PC-3 (cell line): ENCODE results near the gene GAB4. TPM values are rescaled to one million over a fixed set of nuclear protein-coding genes. Genes with fewer than 3 reads are reported as not detected.
"Not testable (repeated sequence)": the region's sequence is repeated elsewhere in the genome, so short reads cannot be mapped to it uniquely, and the experiment has no call there.

Experiments
- ATAC-seq: fragments of 200-7000 bp; cut with Tn5 transposase; 2 replicates; pipeline ENCODE4 v1.9.1; 2020; ENCODE audit warnings: mild to moderate bottlenecking, moderate library complexity
- BruUV-seq: library from RNA; stranded (reverse); fragments of 400-500 nt; replicated peaks from 2 replicates; lab custom pipeline; 2021; lab: Mats Ljungman, UMichigan
- CTCF ChIA-PET: fragments of 300-600 bp; sonication (Branson Sonifier 250); formaldehyde crosslinking; loops from one replicate; lab custom pipeline; 2022; ENCODE audit warnings: antibody characterized with exemption; lab: Charles Lee
- POLR2A ChIA-PET: fragments of 300-600 bp; sonication (Branson Sonifier 250); formaldehyde crosslinking; loops from one replicate; lab custom pipeline; 2022; ENCODE audit warnings: antibody characterized with exemption; ENCODE audit not compliant: unreplicated experiment; lab: Charles Lee
- DNase-seq: peaks from one replicate; pipeline ENCODE4 v3.0.0-alpha.2; 2015
- H2AFZ ChIP-seq: fragments of 300-600 bp; sonication (generic); 2 replicates; pipeline ENCODE4 v1.6.0; 2016; ENCODE audit warnings: antibody characterized with exemption, low read length
- H3F3A ChIP-seq: fragments of 300-600 bp; sonication (generic); one replicate; pipeline ENCODE4 v1.6.0; 2017; ENCODE audit warnings: antibody characterized with exemption, low read length, control low read depth, mild to moderate bottlenecking; ENCODE audit not compliant: unreplicated experiment
- H3K27ac ChIP-seq: fragments of 300-600 bp; sonication (generic); 2 replicates; pipeline ENCODE4 v1.5.1; 2016; ENCODE audit warnings: mild to moderate bottlenecking, low read length
- H3K27me3 ChIP-seq: fragments of 300-600 bp; sonication (generic); 2 replicates; pipeline ENCODE4 v1.6.1; 2016; ENCODE audit warnings: low read length, mixed read lengths
- H3K36me3 ChIP-seq: fragments of 300-600 bp; sonication (generic); 2 replicates; pipeline ENCODE4 v1.6.1; 2016; ENCODE audit warnings: low read depth, mixed run types, low read length, mixed read lengths
- H3K4me1 ChIP-seq: fragments of 300-600 bp; sonication (generic); 2 replicates; pipeline ENCODE4 v1.5.1; 2016; ENCODE audit warnings: low read length; ENCODE audit not compliant: insufficient read depth
- H3K4me2 ChIP-seq: fragments of 300-600 bp; sonication (generic); 2 replicates; pipeline ENCODE4 v1.6.0; 2016; ENCODE audit warnings: low read length
- H3K4me3 ChIP-seq: fragments of 300-600 bp; sonication (generic); 2 replicates; pipeline ENCODE4 v1.5.1; 2016; ENCODE audit warnings: mild to moderate bottlenecking, low read length, mixed read lengths
- H3K79me2 ChIP-seq: fragments of 300-600 bp; sonication (generic); 2 replicates; pipeline ENCODE4 v1.6.1; 2017; ENCODE audit warnings: low read length, mixed read lengths
- H3K9ac ChIP-seq: fragments of 300-600 bp; sonication (generic); 2 replicates; pipeline ENCODE4 v1.6.0; 2016; ENCODE audit warnings: mild to moderate bottlenecking, low read length
- H3K9me2 ChIP-seq: fragments of 300-600 bp; sonication (generic); replicated peaks from 2 replicates; pipeline ENCODE4 v1.6.1; 2016; ENCODE audit warnings: mixed run types, low read length, mixed read lengths
- H3K9me3 ChIP-seq: fragments of 300-600 bp; sonication (generic); 2 replicates; pipeline ENCODE4 v1.6.1; 2016; ENCODE audit warnings: low read length, mixed read lengths
- H4K20me1 ChIP-seq: fragments of 300-600 bp; sonication (generic); 2 replicates; pipeline ENCODE4 v1.6.1; 2016; ENCODE audit warnings: low read length, mixed read lengths
- CTCF ChIP-seq: fragments of 300-600 bp; sonication (generic); conservative IDR thresholded peaks from 2 replicates; pipeline ENCODE4 v1.5.1; 2017; ENCODE audit warnings: antibody characterized with exemption, low read depth, mild to moderate bottlenecking, low read length
- EZH2 ChIP-seq: fragments of 300-600 bp; sonication (generic); IDR thresholded peaks from one replicate; pipeline ENCODE4 v1.6.1; 2017; ENCODE audit warnings: antibody characterized with exemption, mild to moderate bottlenecking, low read length; ENCODE audit not compliant: unreplicated experiment
- EZH2phosphoT487 ChIP-seq: fragments of 300-600 bp; sonication (generic); IDR thresholded peaks from 2 replicates; pipeline ENCODE4 v1.6.1; 2018; ENCODE audit warnings: mild to moderate bottlenecking, antibody characterized with exemption, low read length, borderline replicate concordance
- intact Hi-C: fragments of 100-400 bp; cut with micrococcal nuclease; formaldehyde crosslinking; loops from 2 replicates; pipeline ENCODE4 v1.9.0; 2023
- total RNA-seq: library from RNA; depleted of rRNA; stranded (reverse); fragments of >200 nt; gene quantifications from 2 replicates; pipeline ENCODE4 v1.2.3, GENCODE V29; 2014

GAB4 gene
- total RNA-seq, 1 experiment from 2014 or later, result not detected

GRCh38 chr22:16917144-16918003, 90.6 kb downstream of the GAB4 start:
- Histone ChIP-seq H3K4me2 (no peak overlapping the region), H3F3A (no peaks in the 10 kb centered on the region), H3K36me3 (no peaks in the 10 kb centered on the region), H4K20me1 (no peaks in the 10 kb centered on the region), H3K4me1 (no peaks in the 10 kb centered on the region), H3K4me3 (no peak overlapping the region), H3K79me2 (no peaks in the 10 kb centered on the region), H3K9me3 (no peaks in the 10 kb centered on the region), H3K9me2 (no peaks in the 10 kb centered on the region), H3K9ac (no peak overlapping the region), H3K27ac (no peak overlapping the region), H2AFZ (no peak overlapping the region), H3K27me3 (no peaks in the 10 kb centered on the region)
- DNase-seq, result peak; percentile 56
- CTCF ChIA-PET, result interaction anchor here (1.0 kb wide), 1 partner anchor 141 kb away, joined by 4 read pairs; no protein-coding TSS in a partner anchor
- TF ChIP-seq EZH2, result no peak
- TF ChIP-seq CTCF, result peak; percentile 58
- BruUV-seq, result no TSS peak
- POLR2A ChIA-PET, result no interaction called here
- intact Hi-C loops, result no loop called here
- ATAC-seq, result peak; percentile 37; the same call in 1 of the 2 replicates

- no peak for TF ChIP-seq EZH2phosphoT487
- TF ChIP-seq CTCF, result no peak
- no peak for TF ChIP-seq EZH2
- no peak overlapping the region for H3K4me3 ChIP-seq
- H3K27me3 ChIP-seq, result no peaks in the 10 kb centered on the region
- H3K27ac ChIP-seq, result no peak overlapping the region
- H3K9me3 ChIP-seq, result no peaks in the 10 kb centered on the region
- H3K4me2 ChIP-seq, result no peak overlapping the region
- H3K9me2 ChIP-seq, result no peaks in the 10 kb centered on the region
- no peaks in the 10 kb centered on the region for H3K36me3 ChIP-seq
- H3K79me2 ChIP-seq, result no peaks in the 10 kb centered on the region
- no peak overlapping the region for H3K9ac ChIP-seq
- H2AFZ ChIP-seq, result no peak overlapping the region
- H4K20me1 ChIP-seq, result no peaks in the 10 kb centered on the region
- ATAC-seq, result no peak
- ChIA-PET POLR2A (no interaction called here), CTCF (no interaction called here)
- BruUV-seq, result no TSS peak
- H3F3A ChIP-seq, result no peaks in the 10 kb centered on the region
- intact Hi-C loops, result no loop called here
- DNase-seq, result no peak
- H3K4me1 ChIP-seq, result no peaks in the 10 kb centered on the region
Measured at GRCh38 chr22:16915701-16916100, 92.3 kb downstream of the GAB4 start.

GRCh38 chr22:16914911-16915310, 93.1 kb downstream of the GAB4 start:
- H3F3A ChIP-seq, BruUV-seq, H4K20me1 ChIP-seq, intact Hi-C loops, POLR2A ChIA-PET, H3K4me2 ChIP-seq, H3K27me3 ChIP-seq, H3K9ac ChIP-seq, H3K36me3 ChIP-seq, H3K27ac ChIP-seq, H3K4me1 ChIP-seq, H3K9me2 ChIP-seq, DNase-seq, H3K4me3 ChIP-seq, ATAC-seq, H2AFZ ChIP-seq, CTCF ChIA-PET, H3K79me2 ChIP-seq, H3K9me3 ChIP-seq: not testable (repeated sequence)
